K562 treated with DMSO at 1 percent for 24 hours (cell line): ENCODE data around the gene MFGE8. TPM values are rescaled to one million over a fixed set of nuclear protein-coding genes. Genes with fewer than 3 reads are reported as not detected.

Experiments used
- total RNA-seq: library from RNA; unstranded; fragments of 300-600 nt; gene quantifications from 2 replicates; pipeline ENCODE4 v1.2.3, GENCODE V29; 2022; ENCODE audit warnings: low read depth; ENCODE audit not compliant: insufficient read depth

The MFGE8 gene, protein sequence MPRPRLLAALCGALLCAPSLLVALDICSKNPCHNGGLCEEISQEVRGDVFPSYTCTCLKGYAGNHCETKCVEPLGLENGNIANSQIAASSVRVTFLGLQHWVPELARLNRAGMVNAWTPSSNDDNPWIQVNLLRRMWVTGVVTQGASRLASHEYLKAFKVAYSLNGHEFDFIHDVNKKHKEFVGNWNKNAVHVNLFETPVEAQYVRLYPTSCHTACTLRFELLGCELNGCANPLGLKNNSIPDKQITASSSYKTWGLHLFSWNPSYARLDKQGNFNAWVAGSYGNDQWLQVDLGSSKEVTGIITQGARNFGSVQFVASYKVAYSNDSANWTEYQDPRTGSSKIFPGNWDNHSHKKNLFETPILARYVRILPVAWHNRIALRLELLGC
- total RNA-seq: 222 and 236 TPM in 2 replicates

DNA sequence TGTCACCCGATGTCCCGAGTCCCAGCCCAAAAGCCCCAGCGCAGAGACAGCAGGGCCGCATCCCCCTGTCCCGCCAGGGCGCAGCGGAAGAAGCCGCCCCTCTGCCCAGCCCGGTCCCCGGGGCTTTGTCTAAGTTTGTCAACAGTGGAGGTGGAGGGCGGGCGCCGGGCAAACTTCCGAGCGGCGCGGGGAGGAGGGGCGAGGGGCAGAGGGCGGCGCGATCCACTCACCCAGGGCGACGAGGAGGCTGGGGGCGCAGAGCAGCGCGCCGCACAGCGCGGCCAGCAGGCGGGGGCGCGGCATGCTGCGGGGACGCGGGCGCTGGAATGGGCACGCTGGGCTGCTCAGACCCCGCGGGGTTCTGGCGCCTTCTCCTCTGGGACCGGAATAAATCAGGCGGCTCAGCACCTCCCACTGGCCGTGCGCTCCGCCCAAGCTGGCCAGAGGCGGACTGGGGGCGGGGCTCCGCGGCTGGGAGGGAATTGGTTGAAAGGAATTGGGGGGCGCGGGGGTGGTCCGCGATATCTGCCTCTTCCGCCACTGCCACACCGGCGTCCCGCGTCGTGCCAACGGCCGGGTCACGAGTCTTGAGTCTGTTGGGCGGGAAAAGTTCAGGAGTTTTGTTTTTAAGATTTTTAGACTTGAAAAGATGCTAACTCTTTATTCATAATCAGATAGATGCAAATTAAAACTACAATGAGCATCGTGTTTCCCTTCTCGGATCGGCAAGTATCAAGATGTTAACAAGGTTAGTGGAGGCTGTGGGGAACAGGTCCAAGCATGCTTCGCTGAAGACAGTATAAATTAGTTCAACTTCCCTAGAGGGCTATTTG lies at the start of gene MFGE8:
Gene MFGE8 (minus strand): TSS at position 363 of the 833 bp plus-strand sequence. CDS start 60 bp downstream, at position 303.

DNA sequence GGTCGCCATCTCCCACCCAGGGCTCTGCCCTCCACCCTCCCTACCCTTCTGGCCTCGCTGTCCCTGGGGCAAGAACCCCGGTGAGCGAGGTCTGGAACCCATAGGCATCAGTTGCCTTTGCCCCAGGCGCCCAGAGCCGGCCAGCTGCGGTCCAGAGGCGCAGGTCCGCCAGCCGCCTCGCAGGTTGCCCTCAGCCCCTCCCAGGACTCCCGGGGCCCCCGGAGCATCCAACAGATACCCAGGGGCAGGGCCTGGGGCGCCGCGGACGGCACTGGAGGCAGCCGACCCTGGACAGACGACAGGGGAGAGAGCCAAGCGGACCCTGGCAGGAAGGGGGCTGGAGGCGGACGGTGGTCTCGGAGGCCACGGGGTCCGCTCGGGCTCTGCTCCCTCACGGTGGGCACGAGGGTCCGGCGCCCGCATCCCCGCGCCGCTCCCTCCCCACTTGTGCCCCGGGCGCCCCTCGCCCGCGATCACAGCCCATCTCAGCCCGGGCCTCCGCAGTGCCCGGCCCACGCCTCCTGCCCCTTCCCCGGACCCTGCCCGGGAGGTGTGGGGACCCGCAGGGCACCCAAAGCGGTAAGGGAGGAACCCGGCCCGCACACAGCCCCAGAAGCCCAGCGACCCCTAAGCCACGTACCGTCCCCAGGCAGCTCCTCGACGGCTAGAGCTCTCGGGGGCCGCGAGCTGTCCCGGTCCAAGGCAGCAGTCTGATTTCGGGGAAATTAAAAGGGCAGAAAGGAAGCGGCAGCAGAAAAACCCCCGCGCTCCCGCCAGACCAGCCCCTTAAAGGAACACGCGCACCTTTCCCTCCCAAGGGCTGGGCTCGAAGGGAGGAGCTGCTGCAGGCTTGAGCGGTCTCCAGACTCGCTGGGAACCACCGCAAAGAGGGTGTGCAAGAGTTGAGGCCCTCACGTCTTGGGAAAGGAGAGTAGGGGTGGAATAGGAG lies 18.1 kb downstream of the MFGE8 start, which contains the start of gene HAPLN3:
Gene HAPLN3 (minus strand): TSS at position 726 of the 949 bp plus-strand sequence. CDS start 8,246 bp downstream, outside the sequence.

Other genes starting within 250 kb of the MFGE8 start
- gene ACAN, start 109.9 kb downstream of the MFGE8 start, total RNA-seq: not detected in 2 replicates
- 5.5 and 6.9 TPM in 2 replicates for gene HAPLN3, start 17.8 kb downstream of the MFGE8 start, total RNA-seq
- 18.8 and 21.5 TPM in 2 replicates for gene ABHD2, start 175.1 kb upstream of the MFGE8 start, total RNA-seq